Measurements from ENCODE around the gene GPR37L1.

The GPR37L1 gene

GRCh38 chr1:202156590-202156989 lies 33.9 kb downstream of the GPR37L1 start:
- Histone ChIP-seq H3K4me3 (ENCODE audit: low read depth, low read length) (no peak overlapping the region), H3K9me3 (ENCODE audit: control insufficient read depth, insufficient read depth, low read depth, low read length) (no peaks in the 10 kb centered on the region), H3K27ac (ENCODE audit: extremely low read depth, low read depth, low read length) (no peak overlapping the region), H3K36me3 (ENCODE audit: control insufficient read depth in 2 of 2, insufficient read depth in 1 of 2, low read length in 2 of 2) (no peaks in the 10 kb centered on the region), H3K4me1 (ENCODE audit: control insufficient read depth, insufficient read depth, low read length) (no peaks in the 10 kb centered on the region; the same call in 1 of the 2 replicates)
- ChIA-PET POLR2A (no interaction called here), CTCF (interaction anchor here (0.7 to 3.8 kb wide), 4 partner anchors 21 to 194 kb away, joined by 3 to 20 read pairs (median 4); no protein-coding TSS in a partner anchor)
- TF ChIP-seq ZNF24 (tag by site-specific recombination; IDR thresholded peaks at IDR 0.05) (no peak), ZIC2 (tag by site-specific recombination; IDR thresholded peaks at IDR 0.05) (peak; percentile 67)

DNA sequence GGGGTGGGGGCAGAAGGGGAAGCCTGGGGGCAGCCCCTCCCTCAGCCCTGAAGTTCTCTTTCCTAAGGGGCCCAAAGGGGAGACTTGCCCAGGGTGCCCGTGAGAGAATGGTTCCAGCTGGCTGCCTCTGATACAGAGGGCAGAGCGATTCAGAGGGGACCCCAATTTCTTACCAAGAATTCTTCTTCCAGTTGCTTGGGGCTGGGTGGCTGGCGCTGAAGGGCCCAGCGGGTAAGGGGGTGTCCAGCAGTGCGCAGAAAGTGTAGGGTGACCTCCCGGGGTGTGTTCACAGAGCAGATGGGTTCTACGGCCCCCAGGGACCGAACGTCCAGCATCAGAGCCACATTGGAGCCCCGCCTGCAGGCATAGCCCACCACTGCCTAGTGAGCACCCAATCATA lies 35.2 kb downstream of the GPR37L1 start:
- Histone ChIP-seq H3K9me3 (ENCODE audit: control insufficient read depth, insufficient read depth, low read depth, low read length) (no peaks in the 10 kb centered on the region), H3K36me3 (ENCODE audit: control insufficient read depth in 2 of 2, insufficient read depth in 1 of 2, low read length in 2 of 2) (no peaks in the 10 kb centered on the region), H3K27ac (ENCODE audit: extremely low read depth, low read depth, low read length) (no peak overlapping the region), H3K4me3 (ENCODE audit: low read depth, low read length) (no peak overlapping the region), H3K4me1 (ENCODE audit: control insufficient read depth, insufficient read depth, low read length) (no peaks in the 10 kb centered on the region; the same call in 1 of the 2 replicates)
- CTCF ChIA-PET: no interaction called here
- TF ChIP-seq MYNN (tag by site-specific recombination; IDR thresholded peaks at IDR 0.05; ENCODE audit: borderline replicate concordance) (no peak), ZNF621 (tag by site-specific recombination; IDR thresholded peaks at IDR 0.05) (no peak), ZNF19 (tag by site-specific recombination; IDR thresholded peaks at IDR 0.05; ENCODE audit: low read depth) (no peak), ZEB2 (tag by site-specific recombination; IDR thresholded peaks at IDR 0.05) (no peak), ZNF776 (tag by site-specific recombination; IDR thresholded peaks at IDR 0.05; ENCODE audit: borderline replicate concordance) (no peak), ZNF692 (tag by site-specific recombination; IDR thresholded peaks at IDR 0.05) (no peak), ZNF521 (tag by site-specific recombination; IDR thresholded peaks at IDR 0.05) (no peak), ZNF707 (tag by site-specific recombination; IDR thresholded peaks at IDR 0.05) (no peak), ZNF704 (tag by site-specific recombination; IDR thresholded peaks at IDR 0.05) (no peak), OSR2 (tag by site-specific recombination; IDR thresholded peaks at IDR 0.05) (no peak)
- TF ChIP-seq, protein P1, sequence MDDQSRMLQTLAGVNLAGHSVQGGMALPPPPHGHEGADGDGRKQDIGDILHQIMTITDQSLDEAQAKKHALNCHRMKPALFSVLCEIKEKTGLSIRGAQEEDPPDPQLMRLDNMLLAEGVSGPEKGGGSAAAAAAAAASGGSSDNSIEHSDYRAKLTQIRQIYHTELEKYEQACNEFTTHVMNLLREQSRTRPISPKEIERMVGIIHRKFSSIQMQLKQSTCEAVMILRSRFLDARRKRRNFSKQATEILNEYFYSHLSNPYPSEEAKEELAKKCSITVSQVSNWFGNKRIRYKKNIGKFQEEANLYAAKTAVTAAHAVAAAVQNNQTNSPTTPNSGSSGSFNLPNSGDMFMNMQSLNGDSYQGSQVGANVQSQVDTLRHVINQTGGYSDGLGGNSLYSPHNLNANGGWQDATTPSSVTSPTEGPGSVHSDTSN (CRISPR knock-in tag; IDR thresholded peaks at IDR 0.05): no peak
- TF ChIP-seq, protein P2, sequence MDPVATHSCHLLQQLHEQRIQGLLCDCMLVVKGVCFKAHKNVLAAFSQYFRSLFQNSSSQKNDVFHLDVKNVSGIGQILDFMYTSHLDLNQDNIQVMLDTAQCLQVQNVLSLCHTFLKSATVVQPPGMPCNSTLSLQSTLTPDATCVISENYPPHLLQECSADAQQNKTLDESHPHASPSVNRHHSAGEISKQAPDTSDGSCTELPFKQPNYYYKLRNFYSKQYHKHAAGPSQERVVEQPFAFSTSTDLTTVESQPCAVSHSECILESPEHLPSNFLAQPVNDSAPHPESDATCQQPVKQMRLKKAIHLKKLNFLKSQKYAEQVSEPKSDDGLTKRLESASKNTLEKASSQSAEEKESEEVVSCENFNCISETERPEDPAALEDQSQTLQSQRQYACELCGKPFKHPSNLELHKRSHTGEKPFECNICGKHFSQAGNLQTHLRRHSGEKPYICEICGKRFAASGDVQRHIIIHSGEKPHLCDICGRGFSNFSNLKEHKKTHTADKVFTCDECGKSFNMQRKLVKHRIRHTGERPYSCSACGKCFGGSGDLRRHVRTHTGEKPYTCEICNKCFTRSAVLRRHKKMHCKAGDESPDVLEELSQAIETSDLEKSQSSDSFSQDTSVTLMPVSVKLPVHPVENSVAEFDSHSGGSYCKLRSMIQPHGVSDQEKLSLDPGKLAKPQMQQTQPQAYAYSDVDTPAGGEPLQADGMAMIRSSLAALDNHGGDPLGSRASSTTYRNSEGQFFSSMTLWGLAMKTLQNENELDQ (tag by site-specific recombination; IDR thresholded peaks at IDR 0.05; ENCODE audit: low read depth): no peak
- POLR2A ChIA-PET: no interaction called here

- no peak overlapping the region for H3K27ac ChIP-seq (ENCODE audit: extremely low read depth, low read depth, low read length)
- no peaks in the 10 kb centered on the region; the same call in 1 of the 2 replicates for H3K4me1 ChIP-seq (ENCODE audit: control insufficient read depth, insufficient read depth, low read length)
- CTCF ChIA-PET: no interaction called here
- no peaks in the 10 kb centered on the region for H3K9me3 ChIP-seq (ENCODE audit: control insufficient read depth, insufficient read depth, low read depth, low read length)
- no peak overlapping the region for H3K4me3 ChIP-seq (ENCODE audit: low read depth, low read length)
- no peaks in the 10 kb centered on the region for H3K36me3 ChIP-seq (ENCODE audit: control insufficient read depth in 2 of 2, insufficient read depth in 1 of 2, low read length in 2 of 2)
- POLR2A ChIA-PET: no interaction called here
- 0 out of 2 replicates have a peak, but pooled peaks have one; percentile 38 for TF ChIP-seq CTCF (tag by site-specific recombination; IDR thresholded peaks at IDR 0.05)
- no peak for TF ChIP-seq ZNF335 (tag by site-specific recombination; conservative IDR thresholded peaks at IDR 0.05)
- TF ChIP-seq ZNF639 (tag by site-specific recombination; IDR thresholded peaks at IDR 0.05): no peak
- TF ChIP-seq ZNF37A (tag by site-specific recombination; IDR thresholded peaks at IDR 0.05): no peak
- TF ChIP-seq ZNF426 (tag by site-specific recombination; IDR thresholded peaks at IDR 0.05): no peak
- TF ChIP-seq, protein P3, sequence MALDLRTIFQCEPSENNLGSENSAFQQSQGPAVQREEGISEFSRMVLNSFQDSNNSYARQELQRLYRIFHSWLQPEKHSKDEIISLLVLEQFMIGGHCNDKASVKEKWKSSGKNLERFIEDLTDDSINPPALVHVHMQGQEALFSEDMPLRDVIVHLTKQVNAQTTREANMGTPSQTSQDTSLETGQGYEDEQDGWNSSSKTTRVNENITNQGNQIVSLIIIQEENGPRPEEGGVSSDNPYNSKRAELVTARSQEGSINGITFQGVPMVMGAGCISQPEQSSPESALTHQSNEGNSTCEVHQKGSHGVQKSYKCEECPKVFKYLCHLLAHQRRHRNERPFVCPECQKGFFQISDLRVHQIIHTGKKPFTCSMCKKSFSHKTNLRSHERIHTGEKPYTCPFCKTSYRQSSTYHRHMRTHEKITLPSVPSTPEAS (tag by site-specific recombination; IDR thresholded peaks at IDR 0.05): no peak
These were observed 36.3 kb downstream of the GPR37L1 start for GRCh38 chr1:202158810-202159533.
